IMR-90 (cell line): ENCODE data around the gene SLC35D2.

Experiments
- FOS ChIP-seq: fragments of 150-350 bp; IDR thresholded peaks from 2 replicates; pipeline ENCODE4 v1.6.1; 2016; ENCODE audit warnings: low read depth, low read length
- TF ChIP-seq, protein P1 (sequence below): conservative IDR thresholded peaks from 2 replicates; pipeline ENCODE4 v1.5.1; 2012; ENCODE audit warnings: mild to moderate bottlenecking, low read depth, low read length, improper control_type of control experiment

DNA sequence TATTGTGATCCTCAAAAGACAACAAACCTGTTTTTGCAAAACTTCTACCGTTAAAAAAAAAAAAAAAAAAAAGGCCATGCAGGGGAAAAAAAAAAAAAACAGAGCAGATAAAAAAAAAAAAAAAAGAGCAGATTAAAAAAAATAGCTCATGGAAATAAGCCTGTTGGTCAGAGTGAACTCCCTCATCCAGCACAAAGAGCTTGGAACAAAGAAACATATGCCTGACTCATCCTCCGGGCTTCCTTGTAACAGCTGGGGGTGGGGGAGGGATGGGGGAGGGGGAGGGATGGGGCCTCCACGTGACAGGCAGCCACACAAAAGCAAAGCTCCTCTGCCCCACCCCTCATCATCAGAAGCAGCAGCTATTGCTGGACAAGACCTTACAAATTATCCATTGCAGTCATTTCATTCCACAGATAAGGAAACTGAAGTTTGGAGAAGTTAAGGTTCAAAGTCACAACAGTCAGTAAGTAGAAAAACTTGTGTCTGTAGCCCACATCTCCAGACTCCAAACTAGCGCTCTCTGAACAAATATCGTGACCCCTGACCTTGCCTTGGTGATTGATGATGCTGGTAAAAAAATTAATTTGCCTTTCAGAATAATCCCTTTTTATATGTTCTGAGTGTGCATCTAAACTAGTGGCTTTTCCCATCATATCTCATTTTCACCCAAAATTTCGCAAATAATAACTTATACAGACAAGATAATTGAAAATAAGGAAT, 38.9 kb downstream of the SLC35D2 start:
- no peak for TF ChIP-seq FOS
- TF ChIP-seq, protein P1, sequence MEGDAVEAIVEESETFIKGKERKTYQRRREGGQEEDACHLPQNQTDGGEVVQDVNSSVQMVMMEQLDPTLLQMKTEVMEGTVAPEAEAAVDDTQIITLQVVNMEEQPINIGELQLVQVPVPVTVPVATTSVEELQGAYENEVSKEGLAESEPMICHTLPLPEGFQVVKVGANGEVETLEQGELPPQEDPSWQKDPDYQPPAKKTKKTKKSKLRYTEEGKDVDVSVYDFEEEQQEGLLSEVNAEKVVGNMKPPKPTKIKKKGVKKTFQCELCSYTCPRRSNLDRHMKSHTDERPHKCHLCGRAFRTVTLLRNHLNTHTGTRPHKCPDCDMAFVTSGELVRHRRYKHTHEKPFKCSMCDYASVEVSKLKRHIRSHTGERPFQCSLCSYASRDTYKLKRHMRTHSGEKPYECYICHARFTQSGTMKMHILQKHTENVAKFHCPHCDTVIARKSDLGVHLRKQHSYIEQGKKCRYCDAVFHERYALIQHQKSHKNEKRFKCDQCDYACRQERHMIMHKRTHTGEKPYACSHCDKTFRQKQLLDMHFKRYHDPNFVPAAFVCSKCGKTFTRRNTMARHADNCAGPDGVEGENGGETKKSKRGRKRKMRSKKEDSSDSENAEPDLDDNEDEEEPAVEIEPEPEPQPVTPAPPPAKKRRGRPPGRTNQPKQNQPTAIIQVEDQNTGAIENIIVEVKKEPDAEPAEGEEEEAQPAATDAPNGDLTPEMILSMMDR = no peak
